Measurements from ENCODE around the gene THOC2.

THOC2 gene

GRCh38 chrX:123600181-123600580 lies 132.7 kb downstream of the THOC2 start:
- no peak overlapping the region for H3K4me2 ChIP-seq (ENCODE audit: low read length)
- no peak overlapping the region for H3K27ac ChIP-seq (ENCODE audit: low read length)
- H3K4me3 ChIP-seq (ENCODE audit: low read length): no peak overlapping the region
- H4K20me1 ChIP-seq (ENCODE audit: insufficient read depth, low read length): no peaks in the 10 kb centered on the region
- no peaks in the 10 kb centered on the region for H3K27me3 ChIP-seq (ENCODE audit: low read depth, low read length)
- H3K36me3 ChIP-seq (replicated peaks; ENCODE audit: low read depth, low read length): peaks cover 21% of the 10 kb centered on the region
- H2AFZ ChIP-seq (ENCODE audit: low read depth, low read length): no peak overlapping the region
- no peak overlapping the region for H3K9ac ChIP-seq (ENCODE audit: low read length)
- H3K9me3 ChIP-seq (ENCODE audit: insufficient read depth, low read length): no peaks in the 10 kb centered on the region
- H3K4me1 ChIP-seq (ENCODE audit: low read length): no peaks in the 10 kb centered on the region
- TF ChIP-seq CTCF (IDR thresholded peaks at IDR 0.05; ENCODE audit: low read depth, low read length) (no peak), EZH2phosphoT487 (IDR thresholded peaks at IDR 0.05; ENCODE audit: low read depth) (no peak)
- H3K79me2 ChIP-seq (ENCODE audit: low read length): no peaks in the 10 kb centered on the region

GRCh38 chrX:123590842-123591486 lies 141.9 kb downstream of the THOC2 start:
- H3K9me3 ChIP-seq (ENCODE audit: insufficient read depth, low read length): no peaks in the 10 kb centered on the region
- no peak overlapping the region for H3K9ac ChIP-seq (ENCODE audit: low read length)
- H3K79me2 ChIP-seq (ENCODE audit: low read length): no peaks in the 10 kb centered on the region
- H3K4me2 ChIP-seq (ENCODE audit: low read length): peak overlapping the region; percentile 55
- peak overlapping the region; percentile 23 for H3K4me3 ChIP-seq (ENCODE audit: low read length)
- H4K20me1 ChIP-seq (ENCODE audit: insufficient read depth, low read length): no peaks in the 10 kb centered on the region
- H3K4me1 ChIP-seq (ENCODE audit: low read length): peaks cover 24% of the 10 kb centered on the region
- H2AFZ ChIP-seq (ENCODE audit: low read depth, low read length): no peak overlapping the region
- no peaks in the 10 kb centered on the region for H3K36me3 ChIP-seq (replicated peaks; ENCODE audit: low read depth, low read length)
- no peak overlapping the region for H3K27ac ChIP-seq (ENCODE audit: low read length)
- H3K27me3 ChIP-seq (ENCODE audit: low read depth, low read length): no peaks in the 10 kb centered on the region
- TF ChIP-seq EZH2phosphoT487 (IDR thresholded peaks at IDR 0.05; ENCODE audit: low read depth) (no peak), CTCF (IDR thresholded peaks at IDR 0.05; ENCODE audit: low read depth, low read length) (no peak)

GRCh38 chrX:123588723-123589122 lies 144.1 kb downstream of the THOC2 start:
- Histone ChIP-seq H3K36me3 (replicated peaks; ENCODE audit: low read depth, low read length) (no peaks in the 10 kb centered on the region), H3K27me3 (ENCODE audit: low read depth, low read length) (no peaks in the 10 kb centered on the region), H3K27ac (ENCODE audit: low read length) (no peak overlapping the region), H3K79me2 (ENCODE audit: low read length) (no peaks in the 10 kb centered on the region), H3K4me2 (ENCODE audit: low read length) (no peak overlapping the region), H3K4me1 (ENCODE audit: low read length) (peaks cover 32% of the 10 kb centered on the region), H4K20me1 (ENCODE audit: insufficient read depth, low read length) (no peaks in the 10 kb centered on the region), H3K9me3 (ENCODE audit: insufficient read depth, low read length) (no peaks in the 10 kb centered on the region), H2AFZ (ENCODE audit: low read depth, low read length) (no peak overlapping the region), H3K4me3 (ENCODE audit: low read length) (no peak overlapping the region), H3K9ac (ENCODE audit: low read length) (no peak overlapping the region)
- no peak for TF ChIP-seq CTCF (IDR thresholded peaks at IDR 0.05; ENCODE audit: low read depth, low read length)
- TF ChIP-seq EZH2phosphoT487 (IDR thresholded peaks at IDR 0.05; ENCODE audit: low read depth): no peak

GRCh38 chrX:123581586-123581985 lies 151.3 kb downstream of the THOC2 start:
- Histone ChIP-seq H3K79me2 (ENCODE audit: low read length) (no peaks in the 10 kb centered on the region), H3K4me2 (ENCODE audit: low read length) (peak overlapping the region; percentile 84), H3K4me3 (ENCODE audit: low read length) (peak overlapping the region; percentile 69), H4K20me1 (ENCODE audit: insufficient read depth, low read length) (no peaks in the 10 kb centered on the region), H3K36me3 (replicated peaks; ENCODE audit: low read depth, low read length) (no peaks in the 10 kb centered on the region), H3K9ac (ENCODE audit: low read length) (peak overlapping the region; percentile 44), H2AFZ (ENCODE audit: low read depth, low read length) (no peak overlapping the region), H3K4me1 (ENCODE audit: low read length) (peaks cover 40% of the 10 kb centered on the region), H3K27ac (ENCODE audit: low read length) (peak overlapping the region; percentile 38), H3K9me3 (ENCODE audit: insufficient read depth, low read length) (no peaks in the 10 kb centered on the region), H3K27me3 (ENCODE audit: low read depth, low read length) (no peaks in the 10 kb centered on the region)
- TF ChIP-seq EZH2phosphoT487 (IDR thresholded peaks at IDR 0.05; ENCODE audit: low read depth): no peak
- TF ChIP-seq CTCF (IDR thresholded peaks at IDR 0.05; ENCODE audit: low read depth, low read length): no peak
